Nephron progenitor cell (in vitro differentiated cells): Measurements from ENCODE around the gene MKX.

ENCODE experiments used
- DNase-seq: peaks from one replicate; pipeline ENCODE4 v3.0.0; 2021
- H3K27ac Mint-ChIP-seq: 2 replicates; pipeline ENCODE4 v1.8.0; 2021; ENCODE audit warnings: mild to moderate bottlenecking, moderate library complexity, mixed read lengths
- H3K27me3 Mint-ChIP-seq: 2 replicates; pipeline ENCODE4 v1.8.0; 2021; ENCODE audit warnings: mild to moderate bottlenecking, low read depth, mixed read lengths; ENCODE audit not compliant: poor library complexity
- H3K36me3 Mint-ChIP-seq: 2 replicates; pipeline ENCODE4 v1.8.0; 2021; ENCODE audit warnings: low read depth, mixed read lengths
- H3K4me1 Mint-ChIP-seq: 2 replicates; pipeline ENCODE4 v1.8.0; 2021; ENCODE audit warnings: mixed read lengths
- H3K4me3 Mint-ChIP-seq: 2 replicates; pipeline ENCODE4 v1.8.0; 2021; ENCODE audit warnings: mild to moderate bottlenecking, moderate library complexity, mixed read lengths
- H3K9me3 Mint-ChIP-seq: 2 replicates; pipeline ENCODE4 v1.8.0; 2021; ENCODE audit warnings: mild to moderate bottlenecking, moderate library complexity, mixed read lengths
- TF ChIP-seq, protein P1 (sequence below): fragments of 200-600 bp; sonication (generic); IDR thresholded peaks from 2 replicates; pipeline ENCODE4 v1.5.0; 2021; ENCODE audit warnings: antibody characterized with exemption

Gene MKX, protein sequence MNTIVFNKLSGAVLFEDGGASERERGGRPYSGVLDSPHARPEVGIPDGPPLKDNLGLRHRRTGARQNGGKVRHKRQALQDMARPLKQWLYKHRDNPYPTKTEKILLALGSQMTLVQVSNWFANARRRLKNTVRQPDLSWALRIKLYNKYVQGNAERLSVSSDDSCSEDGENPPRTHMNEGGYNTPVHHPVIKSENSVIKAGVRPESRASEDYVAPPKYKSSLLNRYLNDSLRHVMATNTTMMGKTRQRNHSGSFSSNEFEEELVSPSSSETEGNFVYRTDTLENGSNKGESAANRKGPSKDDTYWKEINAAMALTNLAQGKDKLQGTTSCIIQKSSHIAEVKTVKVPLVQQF

DNA sequence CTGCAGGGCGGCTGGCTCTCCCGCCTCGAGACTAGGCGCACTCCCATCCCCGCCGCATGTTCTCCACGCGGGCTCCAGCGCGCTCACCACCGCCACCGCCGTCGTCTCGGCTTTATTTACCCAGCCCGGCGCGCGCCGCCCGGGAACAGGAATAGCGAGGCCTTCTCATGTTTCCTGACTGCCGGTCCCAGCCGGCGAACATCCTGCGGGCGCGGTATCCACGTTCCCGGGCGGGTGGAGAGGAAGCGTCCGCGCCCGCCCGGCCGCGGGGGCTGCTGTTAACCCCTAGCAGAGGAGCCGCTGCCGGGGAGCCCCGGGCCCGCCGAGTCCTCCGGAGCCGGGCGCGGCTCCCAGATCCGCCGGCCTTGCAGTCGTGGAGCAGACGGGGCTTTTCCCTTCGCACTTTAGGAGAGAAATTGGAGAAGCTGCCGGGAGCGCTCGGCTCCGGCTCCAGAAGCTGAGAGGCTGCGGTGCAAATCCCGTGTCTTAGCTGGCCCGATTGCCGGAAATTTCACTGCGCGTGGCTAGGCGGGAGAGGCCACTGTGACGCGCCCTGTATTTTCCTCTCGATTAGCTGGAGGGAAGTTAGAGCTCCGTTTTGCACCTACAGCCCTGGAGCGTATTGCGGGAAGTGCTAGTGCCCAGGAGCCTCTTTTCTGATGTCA lies at the start of gene MKX:
TSS of gene MKX (minus strand) at position 88 of the 665 bp plus-strand sequence. CDS start 2,404 bp downstream, outside the sequence.
- Mint-ChIP-seq H3K4me1 (peaks cover 36% of the 10 kb centered on the region), H3K27ac (no peak within 1 kb of the TSS)
- TF ChIP-seq, protein P1, sequence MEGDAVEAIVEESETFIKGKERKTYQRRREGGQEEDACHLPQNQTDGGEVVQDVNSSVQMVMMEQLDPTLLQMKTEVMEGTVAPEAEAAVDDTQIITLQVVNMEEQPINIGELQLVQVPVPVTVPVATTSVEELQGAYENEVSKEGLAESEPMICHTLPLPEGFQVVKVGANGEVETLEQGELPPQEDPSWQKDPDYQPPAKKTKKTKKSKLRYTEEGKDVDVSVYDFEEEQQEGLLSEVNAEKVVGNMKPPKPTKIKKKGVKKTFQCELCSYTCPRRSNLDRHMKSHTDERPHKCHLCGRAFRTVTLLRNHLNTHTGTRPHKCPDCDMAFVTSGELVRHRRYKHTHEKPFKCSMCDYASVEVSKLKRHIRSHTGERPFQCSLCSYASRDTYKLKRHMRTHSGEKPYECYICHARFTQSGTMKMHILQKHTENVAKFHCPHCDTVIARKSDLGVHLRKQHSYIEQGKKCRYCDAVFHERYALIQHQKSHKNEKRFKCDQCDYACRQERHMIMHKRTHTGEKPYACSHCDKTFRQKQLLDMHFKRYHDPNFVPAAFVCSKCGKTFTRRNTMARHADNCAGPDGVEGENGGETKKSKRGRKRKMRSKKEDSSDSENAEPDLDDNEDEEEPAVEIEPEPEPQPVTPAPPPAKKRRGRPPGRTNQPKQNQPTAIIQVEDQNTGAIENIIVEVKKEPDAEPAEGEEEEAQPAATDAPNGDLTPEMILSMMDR: no peak

DNA sequence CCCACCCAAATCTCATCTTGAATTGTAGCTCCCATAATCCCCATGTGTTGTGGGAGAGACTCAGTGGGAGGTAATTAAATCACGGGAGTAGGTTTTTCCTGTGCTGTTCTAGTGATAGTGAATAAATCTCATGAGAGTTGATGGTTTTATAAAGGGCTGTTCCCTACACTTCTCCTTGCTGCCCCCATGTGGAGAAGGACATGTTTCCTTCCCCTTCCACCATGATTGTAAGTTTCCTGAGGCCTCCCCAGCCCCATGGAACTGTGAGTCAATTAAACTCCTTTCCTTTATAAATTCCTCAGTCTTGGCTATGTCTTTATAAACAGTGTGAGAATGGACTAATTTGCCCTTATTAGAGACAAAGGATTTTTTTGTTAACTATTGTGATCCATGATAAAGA lies 48.5 kb upstream of the MKX start:
- DNase-seq: peak; percentile 5
- H3K4me3 Mint-ChIP-seq: no peak overlapping the region
- peaks cover 3% of the 10 kb centered on the region for H3K27me3 Mint-ChIP-seq
- H3K4me1 Mint-ChIP-seq: no peaks in the 10 kb centered on the region
- no peaks in the 10 kb centered on the region for H3K36me3 Mint-ChIP-seq
- peaks cover 4% of the 10 kb centered on the region for H3K9me3 Mint-ChIP-seq
- TF ChIP-seq, protein P1: no peak
- H3K27ac Mint-ChIP-seq: no peak overlapping the region

More for the DNA sequence above, at the start of gene MKX:
- peak within 1 kb of the TSS; percentile 80 for H3K4me3 Mint-ChIP-seq
- DNase-seq: peak; percentile 89
- no peaks in the 10 kb centered on the region for H3K36me3 Mint-ChIP-seq
- peaks cover 4% of the 10 kb centered on the region for H3K9me3 Mint-ChIP-seq
- H3K27me3 Mint-ChIP-seq: peaks cover 96% of the 10 kb centered on the region

DNA sequence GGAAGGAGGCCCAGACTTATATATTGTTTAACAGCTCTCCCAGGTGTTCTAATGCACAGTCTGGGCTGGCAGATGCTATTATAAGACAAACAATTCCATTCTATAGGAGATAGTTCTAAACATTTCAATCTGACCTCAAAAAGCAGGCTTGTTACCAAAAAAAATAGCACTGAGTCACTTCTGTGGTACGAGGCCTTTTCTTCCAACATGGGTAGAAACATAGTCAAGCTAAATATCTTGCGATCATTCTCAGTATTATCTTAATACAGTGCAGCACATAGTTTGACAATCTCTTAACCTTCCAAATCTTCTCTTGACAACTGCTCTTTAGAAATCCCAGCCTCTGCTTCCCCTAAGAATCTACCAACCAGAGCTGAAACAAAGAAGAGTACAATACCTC lies 46.6 kb upstream of the MKX start:
- DNase-seq: no peak
- peaks cover 3% of the 10 kb centered on the region for H3K27me3 Mint-ChIP-seq
- no peaks in the 10 kb centered on the region for H3K36me3 Mint-ChIP-seq
- no peaks in the 10 kb centered on the region for H3K4me1 Mint-ChIP-seq
- H3K27ac Mint-ChIP-seq: no peak overlapping the region
- no peak overlapping the region for H3K4me3 Mint-ChIP-seq
- TF ChIP-seq, protein P1: no peak
- peaks cover 4% of the 10 kb centered on the region for H3K9me3 Mint-ChIP-seq

DNA sequence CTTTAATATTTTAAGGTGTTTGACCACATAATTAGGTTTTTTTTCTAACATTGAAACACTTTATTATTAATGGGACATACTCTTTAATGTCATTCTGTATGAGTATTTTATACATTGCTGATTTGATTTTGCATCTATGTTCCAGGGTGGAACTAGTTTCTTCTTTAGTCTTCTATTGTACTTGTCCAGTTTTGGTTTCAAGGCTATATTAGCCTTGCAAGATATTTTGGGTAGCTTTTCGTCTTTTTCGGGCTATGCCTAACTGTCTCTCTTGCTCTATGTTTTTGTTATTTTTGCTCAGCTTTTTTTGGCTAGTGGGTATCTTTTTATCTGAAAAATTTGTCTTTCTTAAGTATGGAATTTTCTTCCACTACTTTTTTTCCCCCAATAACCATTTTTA lies 38.7 kb upstream of the MKX start:
- no peaks in the 10 kb centered on the region for H3K36me3 Mint-ChIP-seq
- DNase-seq: no peak
- TF ChIP-seq, protein P1: no peak
- H3K4me3 Mint-ChIP-seq: no peak overlapping the region
- H3K9me3 Mint-ChIP-seq: peaks cover 10% of the 10 kb centered on the region
- no peak overlapping the region for H3K27ac Mint-ChIP-seq
- H3K27me3 Mint-ChIP-seq: peaks cover 3% of the 10 kb centered on the region
- H3K4me1 Mint-ChIP-seq: no peaks in the 10 kb centered on the region

DNA sequence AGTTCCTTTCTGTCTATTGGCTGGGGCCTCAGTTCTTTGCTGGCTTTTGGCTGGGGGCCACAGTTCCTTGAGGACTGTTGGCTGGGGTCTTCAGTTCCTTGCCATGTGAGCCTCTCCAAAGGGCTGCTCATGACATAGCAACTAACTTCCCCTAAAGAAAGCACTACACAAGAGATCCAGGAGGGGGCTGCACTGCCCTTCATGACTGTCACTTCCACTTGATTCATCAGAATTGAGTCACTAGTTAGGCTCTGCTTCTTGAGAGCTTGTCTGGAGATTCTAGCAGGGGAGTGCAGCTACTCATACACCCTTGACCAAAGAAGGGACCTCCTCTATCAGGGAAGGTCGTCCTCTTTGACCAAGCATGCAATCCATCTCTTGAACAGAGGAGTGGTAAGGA lies 38.0 kb upstream of the MKX start:
- Mint-ChIP-seq H3K4me3 (no peak overlapping the region), H3K27ac (no peak overlapping the region), H3K36me3 (no peaks in the 10 kb centered on the region), H3K9me3 (peaks cover 10% of the 10 kb centered on the region), H3K4me1 (no peaks in the 10 kb centered on the region), H3K27me3 (peaks cover 3% of the 10 kb centered on the region)
- TF ChIP-seq, protein P1: peak; percentile 26
- DNase-seq: peak; percentile 6
